GM23338 (cell line): Measurements from ENCODE around the gene OCEL1. TPM values are rescaled to one million over a fixed set of nuclear protein-coding genes. Genes with fewer than 3 reads are reported as not detected.

Experiments
- ATAC-seq: fragments of 200-7000 bp; cut with Tn5 transposase; 3 replicates; pipeline ENCODE4 v1.9.1; 2020
- DNase-seq: peaks from one replicate; pipeline ENCODE4 v3.0.0-alpha.2; 2015; ENCODE audit warnings: low spot score
- H2AFZ ChIP-seq: fragments of 200-600 bp; sonication (generic); 2 replicates; pipeline ENCODE4 v1.8.0; 2016; ENCODE audit warnings: antibody characterized with exemption, mild to moderate bottlenecking, moderate library complexity
- H3F3A ChIP-seq: fragments of 200-600 bp; sonication (generic); replicated peaks from 2 replicates; pipeline ENCODE4 v1.8.0; 2017; ENCODE audit warnings: antibody characterized with exemption, mixed run types, low read depth
- H3K27ac ChIP-seq: fragments of 200-600 bp; sonication (generic); 2 replicates; pipeline ENCODE4 v1.6.1; 2016; ENCODE audit warnings: low read depth
- H3K27me3 ChIP-seq: fragments of 200-600 bp; sonication (generic); 2 replicates; pipeline ENCODE4 v1.8.0; 2016; ENCODE audit warnings: mild to moderate bottlenecking, mixed run types, moderate library complexity; ENCODE audit not compliant: insufficient read depth
- H3K36me3 ChIP-seq: fragments of 200-600 bp; sonication (generic); 2 replicates; pipeline ENCODE4 v1.8.0; 2016; ENCODE audit warnings: mild to moderate bottlenecking; ENCODE audit not compliant: insufficient read depth
- H3K4me1 ChIP-seq: fragments of 200-600 bp; sonication (generic); 2 replicates; pipeline ENCODE4 v1.8.0; 2016; ENCODE audit warnings: mild to moderate bottlenecking, moderate library complexity; ENCODE audit not compliant: insufficient read depth
- H3K4me2 ChIP-seq: fragments of 200-600 bp; sonication (generic); 2 replicates; pipeline ENCODE4 v1.7.1; 2017; ENCODE audit warnings: mixed run types
- H3K4me3 ChIP-seq: fragments of 200-600 bp; sonication (generic); 2 replicates; pipeline ENCODE4 v1.6.1; 2016; ENCODE audit warnings: mixed run types
- H3K79me2 ChIP-seq: fragments of 200-600 bp; sonication (generic); replicated peaks from 2 replicates; pipeline ENCODE4 v1.8.0; 2017; ENCODE audit warnings: mild to moderate bottlenecking; ENCODE audit not compliant: insufficient read depth
- H3K9me2 ChIP-seq: fragments of 200-600 bp; sonication (generic); 2 replicates; pipeline ENCODE4 v1.8.0; 2017; ENCODE audit not compliant: insufficient read depth
- H4K20me1 ChIP-seq: fragments of 200-600 bp; sonication (generic); replicated peaks from 2 replicates; pipeline ENCODE4 v1.8.0; 2017; ENCODE audit warnings: mild to moderate bottlenecking; ENCODE audit not compliant: insufficient read depth
- H3K27ac Mint-ChIP-seq: 2 replicates; pipeline ENCODE4 v1.8.0; 2020; ENCODE audit warnings: inconsistent platforms, mild to moderate bottlenecking, moderate library complexity, mixed read lengths
- H3K27me3 Mint-ChIP-seq: 3 replicates; pipeline ENCODE4 v1.8.0; 2022; ENCODE audit warnings: low read depth, mild to moderate bottlenecking, moderate library complexity, mixed read lengths, inconsistent platforms; ENCODE audit not compliant: insufficient read depth, poor library complexity
- H3K36me3 Mint-ChIP-seq: 3 replicates; pipeline ENCODE4 v1.8.0; 2021; ENCODE audit warnings: low read depth, mild to moderate bottlenecking, inconsistent platforms, moderate library complexity, mixed read lengths
- H3K4me1 Mint-ChIP-seq: 3 replicates; pipeline ENCODE4 v1.8.0; 2020; ENCODE audit warnings: mild to moderate bottlenecking, inconsistent platforms, mixed read lengths
- H3K4me3 Mint-ChIP-seq: 3 replicates; pipeline ENCODE4 v1.8.0; 2021; ENCODE audit warnings: moderate library complexity, mild to moderate bottlenecking, inconsistent platforms, mixed read lengths
- H3K9me3 Mint-ChIP-seq: 3 replicates; pipeline ENCODE4 v1.8.0; 2020; ENCODE audit warnings: moderate library complexity, mild to moderate bottlenecking, inconsistent platforms, mixed read lengths
- CREB1 ChIP-seq: fragments of 250-450 bp; sonication (Bioruptor Pico); IDR thresholded peaks from 2 replicates; pipeline ENCODE4 v1.5.0; 2020; ENCODE audit warnings: low read depth, mild to moderate bottlenecking, moderate library complexity
- CTCF ChIP-seq, 2 experiments: fragments of 200-600 bp in 1 of 2; sonication (generic) in 1 of 2; conservative IDR thresholded peaks; 2 replicates each; pipeline versions ENCODE4 v1.5.1 to v1.6.1; 2016 to 2017; ENCODE audit warnings: antibody characterized with exemption in 2 of 2, low read depth in 2 of 2, mild to moderate bottlenecking in 2 of 2, moderate library complexity in 1 of 2
- EZH2 ChIP-seq: fragments of 200-600 bp; sonication (generic); IDR thresholded peaks from one replicate; pipeline ENCODE4 v1.8.0; 2017; ENCODE audit warnings: antibody characterized with exemption, mild to moderate bottlenecking, low read depth; ENCODE audit not compliant: unreplicated experiment
- POLR2AphosphoS5 ChIP-seq: IDR thresholded peaks from 2 replicates; pipeline ENCODE4 v1.6.1; 2016; ENCODE audit warnings: antibody characterized with exemption, low read depth
- REST ChIP-seq: IDR thresholded peaks from one replicate; pipeline ENCODE4 v1.6.1; 2018; ENCODE audit warnings: antibody characterized with exemption; ENCODE audit not compliant: unreplicated experiment
- ZNF114 ChIP-seq: fragments of 250-450 bp; sonication (Bioruptor Pico); IDR thresholded peaks from 2 replicates; pipeline ENCODE4 v1.5.0; 2020; ENCODE audit warnings: mild to moderate bottlenecking, moderate library complexity
- polyA plus RNA-seq: library from polyadenylated mRNA; unstranded; fragments of >200 nt; fragmentation: Nextera tagmentation; extraction: Ambion mirVana; gene quantifications from 2 replicates; pipeline ENCODE4 v1.2.1, GENCODE V29; 2016
- total RNA-seq: library from RNA; depleted of rRNA; stranded (reverse); fragments of >200 nt; shearing (Covaris generic); gene quantifications from 2 replicates; pipeline ENCODE4 v1.2.3, GENCODE V29; 2014

Gene OCEL1
- total and polyA plus RNA-seq, 2 experiments from 2014 or later, result 12.7 to 47.4 TPM

DNA sequence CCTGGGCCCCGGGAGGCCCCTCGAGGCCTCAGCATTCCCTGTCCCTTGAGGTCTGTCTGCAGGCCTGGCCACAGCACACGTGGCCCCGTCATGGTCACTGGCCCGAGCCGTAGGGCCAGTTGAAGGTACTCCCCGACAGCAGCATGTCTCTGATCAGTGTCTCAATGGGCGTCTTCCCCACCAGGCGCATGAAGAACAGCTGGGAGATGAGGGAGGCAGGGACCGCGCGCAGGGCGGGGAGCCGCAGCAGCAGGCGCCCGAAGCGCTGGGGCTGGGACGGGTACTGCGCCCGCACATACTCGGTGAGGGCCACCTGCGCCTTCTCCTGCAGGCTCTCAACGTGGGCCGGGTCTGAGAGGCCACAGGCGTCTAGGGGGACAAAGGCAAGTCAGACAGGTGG lies 6.2 kb downstream of the OCEL1 start:
- Histone ChIP-seq H3K27me3 (no peaks in the 10 kb centered on the region), H4K20me1 (peaks cover 26% of the 10 kb centered on the region)
- peaks cover 50% of the 10 kb centered on the region for H3K36me3 Mint-ChIP-seq

More for the DNA sequence above, 6.2 kb downstream of the OCEL1 start:
- no peaks in the 10 kb centered on the region for H3K9me2 ChIP-seq
- peaks cover 6% of the 10 kb centered on the region; the same call in 1 of the 2 replicates for H3K36me3 ChIP-seq
- TF ChIP-seq ZNF114 (CRISPR knock-in tag) (no peak), REST (no peak), POLR2AphosphoS5 (no peak), CREB1 (CRISPR knock-in tag) (no peak), CTCF (conservative IDR thresholded peaks at IDR 0.05; ENCODE audit: low read depth in 2 of 2) (no peak), EZH2 (no peak)
- H3K27ac ChIP-seq, result no peak overlapping the region
- H3K4me3 Mint-ChIP-seq, result no peak overlapping the region
- peaks cover 10% of the 10 kb centered on the region for H3K27me3 Mint-ChIP-seq
- H3K4me1 ChIP-seq, result peaks cover 12% of the 10 kb centered on the region
- DNase-seq (no peak), ATAC-seq (no peak)
- no peak overlapping the region for H3K27ac Mint-ChIP-seq
- peaks cover 41% of the 10 kb centered on the region for H3K79me2 ChIP-seq
- no peak overlapping the region for H2AFZ ChIP-seq
- H3K4me1 Mint-ChIP-seq, result peaks cover 27% of the 10 kb centered on the region
- H3K4me3 ChIP-seq, result no peak overlapping the region
- H3K9me3 Mint-ChIP-seq, result no peaks in the 10 kb centered on the region
- no peak overlapping the region for H3K4me2 ChIP-seq
- peaks cover 34% of the 10 kb centered on the region; the same call in 1 of the 2 replicates for H3F3A ChIP-seq
